ENCODE measurements around the gene SMIM31.

The SMIM31 gene

DNA sequence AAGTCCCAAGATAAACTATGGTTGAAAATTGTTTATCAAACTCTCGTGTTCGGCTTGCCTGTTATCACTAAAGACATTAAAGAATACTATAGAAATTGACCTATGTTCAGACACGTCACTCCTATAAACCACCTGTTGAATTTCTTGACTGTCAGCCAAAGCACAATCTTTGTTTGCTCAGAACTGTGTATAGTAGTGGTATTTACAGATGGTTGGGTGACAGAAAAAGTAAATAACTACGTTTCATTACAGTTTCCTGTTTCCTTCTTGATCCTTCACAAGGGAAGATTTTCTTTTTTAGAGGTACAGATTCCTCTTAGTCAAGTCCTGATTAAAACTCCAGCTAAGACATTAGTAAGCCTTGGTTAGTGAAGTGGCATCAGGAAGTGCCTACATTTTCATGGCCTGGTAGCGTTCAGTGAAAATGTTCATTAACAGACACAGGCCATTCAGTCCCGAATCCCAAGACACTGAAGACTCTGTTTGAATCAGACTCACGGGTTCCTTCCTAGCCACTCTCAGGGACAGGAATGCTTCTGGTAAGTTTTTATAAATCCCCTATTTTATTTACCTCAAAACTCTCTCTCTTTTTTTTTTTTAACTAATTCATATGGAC, at the start of gene SMIM31:
TSS of gene SMIM31 (plus strand) at position 259 of the 616 bp plus-strand sequence. CDS start 16,313 bp downstream, outside the sequence.
- no peak for ATAC-seq

DNA sequence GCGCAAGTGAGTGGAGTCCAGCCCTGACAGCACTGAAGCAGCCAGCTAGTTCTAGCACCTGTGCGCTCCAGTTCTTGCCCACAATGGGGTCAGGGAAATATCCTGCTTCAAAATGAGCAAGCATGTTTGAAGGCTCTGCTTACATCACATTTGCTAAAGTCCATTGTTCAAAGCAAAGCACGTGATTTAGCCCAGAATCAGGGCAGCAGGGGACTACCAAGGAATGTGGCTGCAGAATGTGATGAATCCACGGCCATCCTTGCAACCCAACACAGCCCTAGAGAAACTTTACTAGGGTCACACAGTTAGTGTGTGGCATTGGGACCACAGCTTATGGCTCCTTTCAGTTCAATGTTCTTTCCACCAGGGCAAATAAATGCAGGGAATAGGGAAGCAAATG, 47.3 kb upstream of the SMIM31 start:
- ATAC-seq: peak in 1 of 2 donors; percentile 13

DNA sequence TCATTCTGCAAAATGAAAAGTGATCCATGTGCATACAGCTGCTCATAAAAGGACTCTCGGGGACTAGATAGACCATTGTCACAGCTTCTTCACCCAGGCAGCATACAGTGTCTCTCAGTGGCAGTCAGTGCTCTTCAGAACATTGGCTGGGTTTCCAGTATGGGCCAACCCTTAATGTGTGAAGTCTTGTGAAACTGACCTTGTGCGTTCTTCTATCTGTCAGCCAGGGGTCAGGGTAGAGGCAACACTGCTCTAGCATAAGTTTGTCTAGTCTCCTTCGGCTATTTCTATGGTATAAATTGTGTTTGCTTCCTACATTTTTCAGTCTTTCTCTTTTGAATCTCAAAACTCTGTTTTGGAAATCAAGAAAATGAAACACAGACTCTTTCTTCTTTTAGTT, 37.0 kb upstream of the SMIM31 start:
- no peak for ATAC-seq

DNA sequence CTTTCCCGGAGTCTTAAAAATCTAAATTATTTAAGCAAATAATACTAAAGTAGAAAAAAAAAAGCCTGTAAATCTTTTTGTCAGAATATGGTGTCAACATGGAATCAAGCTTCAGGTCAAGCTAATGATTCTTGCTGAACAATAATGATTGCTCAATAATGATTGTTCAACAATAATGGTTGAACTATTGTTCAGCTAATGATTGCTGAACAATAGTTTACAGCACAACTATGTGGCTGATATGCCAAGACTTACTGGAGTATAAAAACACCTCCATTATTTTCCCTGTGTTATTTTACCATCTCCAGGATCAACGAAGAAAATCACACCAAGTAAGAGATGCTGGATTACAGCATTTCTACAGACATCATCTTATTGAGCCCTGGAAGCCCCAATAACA, 35.1 kb upstream of the SMIM31 start:
- ATAC-seq: no peak

DNA sequence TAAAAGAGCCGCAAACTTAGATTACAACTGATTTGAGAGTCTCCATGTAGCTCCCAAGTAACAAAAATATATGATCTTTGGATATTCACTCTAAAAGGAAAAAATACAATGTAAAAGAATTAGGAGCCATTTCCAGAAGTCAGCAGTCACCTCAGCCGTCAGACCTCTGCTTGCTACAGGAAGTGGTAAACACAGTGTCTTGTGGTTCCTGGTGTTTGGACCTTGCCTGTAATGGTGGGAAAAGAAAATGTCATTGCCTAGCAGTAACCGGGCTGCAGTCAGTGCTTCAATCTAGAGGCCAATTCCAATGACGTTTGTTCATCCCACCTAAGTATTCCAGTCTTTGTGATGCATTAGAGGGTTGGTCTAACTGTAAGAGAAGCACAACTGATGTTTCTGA, 28.9 kb upstream of the SMIM31 start:
- no peak for ATAC-seq

DNA sequence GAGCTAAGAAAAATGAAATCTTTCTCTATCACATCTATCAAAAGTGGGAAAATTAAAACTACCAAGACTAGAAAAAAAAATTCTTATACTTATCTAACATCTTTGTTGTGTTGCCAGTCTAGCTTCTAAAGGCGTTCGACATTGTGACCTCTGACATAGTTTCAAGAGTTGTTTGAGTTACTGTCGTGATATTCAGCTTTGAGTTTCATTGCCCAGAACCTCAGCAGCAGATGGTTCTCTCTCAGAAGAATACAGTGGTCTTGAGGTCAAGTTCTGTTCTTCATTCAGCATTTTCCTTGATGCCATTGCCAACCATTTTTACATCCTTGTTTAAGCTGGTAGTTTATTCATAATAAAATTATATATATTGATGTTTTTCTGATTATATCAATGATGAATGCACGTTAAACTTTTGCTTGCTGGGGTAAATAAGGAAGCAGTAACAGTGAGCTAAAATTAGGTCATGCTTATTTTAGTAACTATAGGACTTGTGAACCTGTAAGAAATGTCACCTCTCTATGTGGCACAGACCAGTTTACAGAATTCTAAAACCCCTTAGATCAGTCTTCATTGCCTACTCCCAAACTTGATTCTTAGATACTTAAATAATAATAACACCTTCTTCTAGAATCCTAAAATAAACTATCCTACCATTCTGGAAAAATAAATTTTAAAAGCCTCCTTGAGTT, 23.1 kb upstream of the SMIM31 start:
- ATAC-seq: no peak

DNA sequence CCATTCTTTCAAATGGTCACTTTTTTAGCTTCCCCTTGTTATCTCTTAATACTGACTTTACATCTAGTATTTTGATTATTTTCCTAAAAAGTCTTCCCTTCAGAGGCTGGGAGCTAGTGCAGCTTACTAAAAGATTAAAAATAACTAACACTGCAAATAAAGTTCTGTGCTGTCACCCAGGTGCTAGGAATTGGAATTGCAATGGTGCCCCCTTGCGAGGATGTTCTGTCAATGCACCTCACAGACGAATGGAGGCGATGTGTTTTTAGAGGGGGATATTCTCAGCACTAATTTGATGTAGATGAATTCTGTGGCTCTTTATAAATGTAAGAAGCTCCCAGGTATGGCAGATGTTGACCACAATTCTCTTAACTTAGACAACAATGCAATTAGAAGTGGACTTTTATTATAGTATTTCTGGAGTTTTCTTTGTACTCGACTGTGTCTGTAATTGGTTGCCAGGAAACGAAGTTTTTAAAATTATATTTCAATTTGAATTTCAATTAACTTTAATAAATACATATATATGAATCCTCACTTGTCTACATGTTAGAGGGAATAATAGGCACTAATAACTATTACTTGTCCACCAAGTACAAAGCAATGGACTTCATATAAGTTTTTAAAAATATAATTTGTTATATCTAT, 22.0 kb upstream of the SMIM31 start:
- ATAC-seq: no peak

DNA sequence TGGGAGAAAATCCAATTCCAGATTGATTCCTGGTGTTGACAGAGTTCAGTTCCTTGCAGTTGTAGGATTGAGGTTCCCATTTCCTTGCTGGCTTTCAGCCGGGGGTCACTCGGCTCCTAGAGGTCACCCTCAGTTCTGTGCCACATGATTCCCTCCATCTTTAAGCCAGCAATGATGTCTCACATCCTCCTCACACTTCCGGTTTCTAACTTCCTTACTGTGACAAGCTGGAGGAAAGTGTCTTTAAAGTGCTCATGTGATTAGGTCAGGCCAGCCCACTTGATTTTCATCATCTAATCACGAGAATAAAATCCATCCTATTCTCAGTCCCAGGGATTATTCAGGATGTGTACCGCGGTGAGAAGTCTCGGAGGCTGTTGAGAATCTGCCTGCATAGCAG, 19.4 kb upstream of the SMIM31 start:
- no peak for ATAC-seq

DNA sequence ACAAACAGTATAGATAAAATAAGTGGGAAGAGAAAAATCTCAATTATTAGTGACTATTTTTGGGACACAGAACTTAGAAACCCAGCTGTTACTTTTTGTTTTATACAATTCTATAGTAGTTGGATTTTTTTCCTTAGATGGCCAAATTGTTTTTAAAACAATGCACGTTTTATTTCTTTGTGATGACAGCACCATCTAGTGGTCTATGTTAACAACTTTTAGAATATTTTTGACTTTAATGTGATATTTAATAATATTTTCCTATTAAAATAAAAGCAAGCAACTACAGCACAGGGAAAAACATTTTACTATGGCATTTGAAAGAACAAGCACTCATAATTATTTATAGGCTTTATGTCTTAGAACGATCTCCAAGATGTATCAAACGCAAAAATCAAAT, 5.6 kb upstream of the SMIM31 start:
- ATAC-seq: no peak

DNA sequence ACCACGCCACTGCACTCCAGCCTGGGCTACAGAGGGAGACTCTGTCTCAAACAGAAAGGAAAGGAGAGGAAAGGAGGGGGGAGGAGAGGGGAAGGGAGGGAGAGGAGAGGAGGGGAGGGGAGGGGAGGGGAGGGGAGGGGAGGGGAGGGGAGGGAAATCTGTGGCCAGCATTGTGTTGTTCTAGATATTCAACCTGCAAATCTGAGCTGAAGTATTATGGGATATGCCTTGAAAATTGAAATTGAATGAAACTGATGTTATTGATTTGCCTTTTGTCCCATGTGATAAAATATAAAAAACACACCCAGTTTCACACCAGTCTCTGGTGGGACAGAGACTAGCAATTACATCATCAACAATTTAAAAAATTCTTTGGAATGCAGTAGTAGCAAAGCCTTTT, 1.5 kb downstream of the SMIM31 start:
- no peak for ATAC-seq

DNA sequence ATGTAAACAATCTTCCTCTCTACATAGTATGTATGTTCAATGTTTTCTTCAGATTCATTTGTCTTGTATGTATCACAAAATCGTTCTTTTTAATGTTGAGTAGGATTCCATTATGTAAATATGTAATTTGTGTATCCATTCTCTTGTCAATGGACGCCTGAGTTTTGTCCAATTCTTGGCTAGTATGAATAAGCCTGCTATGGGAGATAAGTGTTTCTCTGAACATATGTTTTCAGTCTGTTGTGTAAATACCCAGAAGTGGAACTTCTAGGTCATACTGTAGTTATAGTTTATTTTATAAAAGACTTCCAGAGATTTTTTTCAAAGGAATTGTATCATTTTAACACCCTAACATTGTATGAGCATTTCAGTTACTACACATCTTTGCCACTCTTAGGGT, 2.8 kb downstream of the SMIM31 start:
- ATAC-seq: no peak

DNA sequence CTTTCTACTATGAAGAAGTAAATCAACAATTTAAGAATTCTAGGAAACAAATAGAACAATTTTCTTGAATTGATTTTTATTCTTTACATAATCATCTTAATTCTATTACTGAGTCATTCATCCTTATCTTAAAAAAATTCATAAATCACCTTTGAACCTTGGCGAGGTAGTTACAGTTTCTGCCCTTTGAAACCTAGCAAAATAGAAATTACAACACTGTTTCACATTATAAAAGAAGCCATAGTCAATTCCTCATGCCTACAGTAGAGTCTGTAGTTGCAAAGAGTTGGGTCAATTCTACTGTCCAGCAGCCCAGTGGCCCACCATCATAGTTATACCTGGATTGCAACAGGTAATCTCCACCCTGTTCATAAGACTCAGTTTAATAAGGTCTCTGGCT, 7.3 kb downstream of the SMIM31 start:
- ATAC-seq: no peak

DNA sequence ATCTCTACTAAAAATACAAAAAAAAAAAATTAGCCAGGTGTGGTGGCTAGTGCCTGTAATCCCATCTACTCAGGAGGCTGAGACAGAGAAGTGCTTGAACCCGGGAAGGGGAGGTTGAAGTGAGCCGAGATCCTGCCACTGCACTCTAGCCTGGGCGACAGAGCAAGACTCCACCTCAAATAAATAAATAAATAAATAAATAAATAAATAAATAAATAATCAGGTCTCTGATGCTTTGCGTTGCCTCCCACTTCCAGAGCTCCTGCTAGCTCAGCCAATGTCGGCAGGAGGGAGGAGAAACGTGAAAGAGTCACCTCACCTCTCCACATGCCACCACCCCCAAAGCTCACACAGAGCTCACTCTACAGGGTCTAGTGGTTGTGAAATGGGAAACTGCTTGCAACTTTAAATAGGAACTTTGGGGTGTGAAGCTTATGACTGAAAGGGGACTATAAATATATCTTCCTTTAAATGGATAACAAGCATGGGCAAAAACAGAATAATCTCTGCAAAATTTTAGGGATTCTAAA, 7.9 kb downstream of the SMIM31 start:
- no peak for ATAC-seq

DNA sequence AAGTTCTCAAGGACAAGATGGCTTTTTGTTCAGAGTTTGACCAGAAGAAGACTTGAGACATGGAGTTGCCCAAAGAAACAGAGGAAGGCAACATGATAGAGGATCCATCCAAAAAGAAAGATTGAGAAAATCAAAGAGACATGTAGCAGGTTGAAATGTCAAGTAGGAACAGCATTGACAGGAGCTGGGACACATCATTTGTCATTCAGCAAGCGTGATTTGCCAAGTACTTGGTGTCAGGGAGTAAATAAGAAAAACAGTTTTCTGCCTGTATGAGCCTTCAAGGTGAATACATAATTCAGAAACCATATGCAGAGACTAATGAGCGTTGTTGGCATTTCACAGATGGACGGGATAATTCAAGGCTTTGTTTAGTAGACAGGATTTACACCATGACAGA, 11.2 kb downstream of the SMIM31 start:
- ATAC-seq: no peak

DNA sequence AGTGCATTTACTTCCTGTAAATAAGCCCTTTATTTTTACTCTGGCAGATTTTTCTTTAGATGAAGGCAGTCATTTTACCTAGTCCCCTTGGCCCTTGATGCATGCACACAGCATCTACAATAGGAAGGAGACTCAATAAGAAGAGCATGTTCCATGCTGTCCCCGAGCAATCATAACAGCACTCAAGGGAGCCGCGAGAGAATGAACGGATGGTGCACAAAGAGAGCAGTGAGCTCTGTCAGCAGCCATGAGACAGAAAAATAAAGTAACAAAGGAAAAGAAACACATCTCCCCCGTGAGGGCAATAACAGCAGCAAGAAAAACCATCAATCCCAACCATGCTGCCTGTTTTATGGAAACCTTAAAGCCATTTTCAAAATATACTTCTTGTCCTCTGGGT, 11.9 kb downstream of the SMIM31 start:
- no peak for ATAC-seq

DNA sequence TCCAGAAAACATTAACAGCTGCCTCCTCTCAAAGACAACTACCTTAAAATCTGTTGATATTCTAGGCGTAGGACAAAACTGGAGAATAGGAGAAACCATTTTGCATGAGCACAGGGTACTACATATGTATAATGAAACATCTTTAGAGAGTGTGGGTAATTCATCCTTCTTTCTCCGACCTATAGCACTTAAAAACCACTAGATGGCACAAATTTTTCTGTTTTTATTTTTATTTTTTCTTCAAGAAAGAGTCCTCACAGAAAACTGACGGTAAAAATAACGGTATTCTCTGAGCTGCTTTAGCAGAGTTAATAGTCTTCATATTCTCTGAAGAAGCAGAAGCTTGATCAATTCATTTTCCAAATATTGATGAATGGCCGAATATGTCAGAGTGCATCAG, 14.6 kb downstream of the SMIM31 start:
- ATAC-seq: no peak

DNA sequence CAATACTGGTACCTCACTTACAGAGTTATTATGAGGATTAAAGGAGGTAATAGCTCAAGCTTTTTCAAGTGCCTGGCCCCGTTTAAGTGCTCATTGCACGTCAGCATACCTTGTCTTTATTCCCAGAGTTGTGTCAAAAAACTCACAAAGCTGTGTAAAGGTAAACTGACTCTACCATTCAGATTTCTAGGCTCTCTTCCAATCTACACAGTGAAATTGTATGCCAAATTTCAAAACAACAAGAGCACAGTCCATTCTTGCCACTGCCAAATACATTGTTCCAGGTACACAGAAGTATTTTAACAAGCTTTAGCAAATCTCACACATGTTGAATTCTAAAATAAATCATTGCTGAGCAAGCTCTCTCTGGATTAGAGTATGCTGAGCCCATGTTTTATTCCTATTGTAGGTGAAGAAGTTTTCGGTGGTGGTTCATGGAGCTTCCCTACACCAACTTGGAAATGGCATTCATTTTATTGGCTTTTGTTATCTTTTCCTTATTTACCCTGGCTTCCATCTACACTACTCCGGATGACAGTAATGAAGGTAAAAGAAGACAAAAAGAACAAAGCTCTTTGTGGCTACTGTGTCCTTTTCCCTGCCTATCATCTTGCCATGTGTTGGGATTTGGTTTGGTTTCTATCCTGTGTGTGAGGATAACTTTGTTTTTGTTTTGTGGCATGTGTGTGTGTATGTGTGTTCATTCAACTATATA, 16.2 kb downstream of the SMIM31 start:
- no peak for ATAC-seq

DNA sequence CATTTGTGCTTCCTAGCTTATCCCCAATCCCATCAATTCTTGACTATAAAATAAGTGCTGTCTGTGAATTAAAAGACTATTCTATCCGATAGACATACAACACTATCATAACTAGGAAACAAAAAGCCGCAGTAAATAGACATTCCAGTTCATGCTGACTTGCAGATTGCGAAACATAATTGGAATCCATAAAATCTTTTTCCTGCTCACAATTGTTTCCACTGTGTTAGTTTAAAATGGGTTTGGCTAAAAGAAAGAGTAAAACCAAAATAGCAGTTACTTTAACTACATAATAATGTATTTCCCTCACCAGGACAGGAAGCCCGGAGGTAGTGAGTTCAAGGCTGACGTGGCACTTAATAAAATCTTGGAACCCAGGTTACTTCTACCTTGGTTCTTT, 17.2 kb downstream of the SMIM31 start:
- ATAC-seq: no peak

DNA sequence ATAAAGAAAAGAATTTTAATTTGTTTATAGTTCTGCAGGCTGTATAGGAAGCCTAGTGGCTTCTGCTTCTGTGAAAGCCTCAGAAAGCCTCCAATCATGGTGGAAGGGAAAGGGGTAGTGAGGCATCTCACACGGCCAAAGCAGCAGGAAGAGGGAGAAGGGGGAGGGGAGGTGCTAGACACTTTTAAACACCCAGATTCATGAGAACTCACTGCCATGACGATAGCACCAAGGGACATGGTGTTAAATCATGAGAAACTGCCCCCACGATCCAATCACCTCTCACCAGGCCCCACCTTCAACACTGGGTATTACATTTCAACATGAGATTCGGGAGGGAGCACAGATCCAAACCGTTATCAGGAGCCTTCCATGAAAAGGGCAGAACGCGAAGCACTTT, 18.1 kb downstream of the SMIM31 start:
- ATAC-seq: no peak

DNA sequence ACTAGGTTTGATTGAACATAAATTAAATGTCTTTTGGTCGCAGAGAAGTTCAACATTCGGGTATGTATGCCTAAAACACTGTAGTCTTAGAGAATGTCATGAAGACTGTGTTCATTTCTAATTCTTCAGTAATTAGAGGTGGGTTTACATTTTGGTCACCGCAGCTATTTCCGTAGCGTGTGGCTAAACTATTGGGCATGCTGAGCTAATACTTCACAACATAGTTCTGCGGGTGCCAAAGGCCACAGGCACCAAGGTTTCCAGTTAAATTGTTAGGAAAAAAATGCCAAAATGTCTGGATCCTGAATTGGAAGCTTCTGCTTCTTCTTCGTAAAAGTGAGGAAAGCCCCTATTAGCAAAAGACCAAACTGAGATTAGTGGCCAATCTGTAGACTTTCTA, 25.1 kb downstream of the SMIM31 start:
- no peak for ATAC-seq

DNA sequence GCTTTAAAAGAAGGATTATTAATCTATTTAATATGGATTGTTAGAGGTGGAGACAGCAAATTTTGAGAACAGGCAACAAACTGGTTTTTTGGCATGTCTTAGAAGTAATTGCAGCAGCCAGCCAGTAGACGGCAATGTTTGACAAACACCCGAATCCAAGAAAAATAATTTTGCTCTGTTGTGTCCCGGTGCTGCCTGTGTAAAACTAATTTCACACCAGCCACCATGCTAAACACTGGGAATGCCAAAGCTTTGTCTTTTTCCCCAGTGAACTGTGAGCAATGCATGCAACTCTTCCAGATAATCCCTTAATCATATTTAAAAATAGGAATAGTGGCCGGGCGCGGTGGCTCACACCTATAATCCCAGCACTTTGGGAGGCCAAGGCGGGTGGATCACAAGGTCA, 25.9 kb downstream of the SMIM31 start:
- ATAC-seq: no peak

DNA sequence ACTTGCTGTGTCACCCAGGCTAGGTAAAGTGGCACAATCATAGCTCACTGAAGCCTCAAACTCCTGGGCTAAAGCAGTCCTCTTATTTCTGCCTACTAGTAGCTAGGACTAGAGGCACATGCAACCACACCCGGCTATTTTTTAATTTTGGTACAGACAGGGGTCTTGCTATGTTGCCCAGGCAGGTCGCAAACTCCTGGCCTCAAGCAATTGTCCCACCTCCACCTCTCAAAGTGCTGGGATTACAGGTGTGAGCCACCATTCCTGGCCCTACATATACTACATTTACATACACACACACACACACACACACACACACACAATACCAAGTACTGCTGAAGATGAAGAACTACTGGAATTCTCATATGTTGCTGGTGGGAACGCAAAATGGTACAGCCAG, 26.9 kb downstream of the SMIM31 start:
- ATAC-seq: no peak

DNA sequence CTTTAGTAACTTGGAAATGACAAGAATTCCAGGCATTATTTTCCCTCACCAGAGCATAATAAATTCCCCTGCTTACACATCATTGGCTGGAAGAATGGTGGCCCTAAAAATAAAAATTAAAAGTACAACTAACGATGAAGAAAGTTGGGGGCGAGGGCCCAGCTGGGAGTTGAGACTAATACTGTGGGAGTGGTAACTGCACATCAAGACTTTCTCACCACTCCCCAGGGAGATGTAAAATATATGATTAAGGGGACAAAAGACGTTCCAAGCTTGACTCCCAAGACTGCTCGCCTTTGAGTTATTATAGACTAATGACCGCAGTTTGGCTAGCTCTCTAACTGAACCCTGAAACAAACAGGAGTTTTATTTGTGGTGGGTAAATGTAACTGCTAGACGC, 30.0 kb downstream of the SMIM31 start:
- no peak for ATAC-seq

DNA sequence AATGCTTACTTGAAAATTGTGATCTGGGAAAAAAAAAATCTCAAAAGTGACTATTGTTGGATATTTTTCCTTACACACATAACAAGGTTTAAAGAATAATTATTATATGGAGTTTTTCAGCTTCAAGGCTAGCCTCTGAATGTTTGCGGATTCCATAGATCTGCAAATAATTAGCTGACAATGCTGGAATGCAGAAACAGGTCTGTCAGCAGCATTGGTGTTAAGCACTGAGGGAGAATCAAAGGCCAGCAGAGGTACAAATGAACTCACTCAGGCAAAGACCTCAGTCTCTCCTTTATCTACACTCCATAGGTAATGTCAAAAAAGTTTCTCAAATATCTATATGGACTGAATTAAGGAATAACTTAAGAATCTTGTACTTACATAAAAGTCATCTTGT, 35.1 kb downstream of the SMIM31 start:
- no peak for ATAC-seq
